H1 (cell line): Measurements from ENCODE around the gene RELCH.

Source experiments
- BRCA1 ChIP-seq: IDR thresholded peaks from 2 replicates; pipeline ENCODE4 v1.6.1; 2012; ENCODE audit warnings: low read depth, low read length, improper control_type of control experiment
- EP300 ChIP-seq, 2 experiments: IDR thresholded peaks; 1 replicate in 1 of 2; 2 replicates in 1 of 2; pipeline ENCODE4 v1.6.1; 2011 to 2012; ENCODE audit warnings: low read depth in 2 of 2, low read length in 2 of 2, mild to moderate bottlenecking in 2 of 2, borderline replicate concordance in 1 of 2, inconsistent platforms in 1 of 2, moderate library complexity in 1 of 2
- EZH2 ChIP-seq: fragments of 200-600 bp; sonication (generic); IDR thresholded peaks from 2 replicates; pipeline ENCODE4 v1.7.1; 2012; ENCODE audit warnings: low read depth, mild to moderate bottlenecking, moderate library complexity, low read length, inconsistent platforms; ENCODE audit not compliant: severe bottlenecking
- GABPA ChIP-seq: IDR thresholded peaks from 2 replicates; pipeline ENCODE4 v1.6.1; 2011; ENCODE audit warnings: mild to moderate bottlenecking, low read length, moderate library complexity, borderline replicate concordance; ENCODE audit not compliant: insufficient read depth
- JUND ChIP-seq: IDR thresholded peaks from 2 replicates; pipeline ENCODE4 v1.6.1; 2011; ENCODE audit warnings: mild to moderate bottlenecking, improper control_type of control experiment, low read length
- POLR2A ChIP-seq, 2 experiments: IDR thresholded peaks; 1 replicate in 1 of 2; 2 replicates in 1 of 2; pipeline ENCODE4 v1.6.1; 2011; ENCODE audit warnings: low read depth in 2 of 2, low read length in 2 of 2, mild to moderate bottlenecking in 2 of 2; ENCODE audit errors: control extremely low read depth in 1 of 2
- RFX5 ChIP-seq: IDR thresholded peaks from 2 replicates; pipeline ENCODE4 v1.6.1; 2011; ENCODE audit warnings: low read depth, low read length, improper control_type of control experiment, borderline replicate concordance
- SP1 ChIP-seq: IDR thresholded peaks from 2 replicates; pipeline ENCODE4 v1.6.1; 2011; ENCODE audit warnings: low read depth, low read length
- YY1 ChIP-seq: IDR thresholded peaks from 2 replicates; pipeline ENCODE4 v1.6.1; 2011; ENCODE audit warnings: low read depth, mild to moderate bottlenecking, low read length
- ZNF274 ChIP-seq: IDR thresholded peaks from 2 replicates; pipeline ENCODE4 v1.7.0; 2012; ENCODE audit warnings: low read length, borderline replicate concordance; ENCODE audit errors: extremely low read depth
- TF ChIP-seq, protein P1 (sequence below), 3 experiments: IDR thresholded peaks; 1 replicate in 2 of 3; 2 replicates in 1 of 3; pipeline versions ENCODE4 v1.5.1 to v1.6.1; 2011; ENCODE audit warnings: low read length in 3 of 3, mild to moderate bottlenecking in 3 of 3, inconsistent platforms in 2 of 3, low read depth in 1 of 3, moderate library complexity in 1 of 3; ENCODE audit not compliant: insufficient read depth in 1 of 3; ENCODE audit errors: control extremely low read depth in 1 of 3
- TF ChIP-seq, protein P2 (sequence below): IDR thresholded peaks from 2 replicates; pipeline ENCODE4 v1.6.1; 2011; ENCODE audit warnings: low read length, improper control_type of control experiment
- TF ChIP-seq, protein P3 (sequence below): IDR thresholded peaks from 2 replicates; pipeline ENCODE4 v1.6.1; 2012; ENCODE audit warnings: inconsistent platforms

DNA sequence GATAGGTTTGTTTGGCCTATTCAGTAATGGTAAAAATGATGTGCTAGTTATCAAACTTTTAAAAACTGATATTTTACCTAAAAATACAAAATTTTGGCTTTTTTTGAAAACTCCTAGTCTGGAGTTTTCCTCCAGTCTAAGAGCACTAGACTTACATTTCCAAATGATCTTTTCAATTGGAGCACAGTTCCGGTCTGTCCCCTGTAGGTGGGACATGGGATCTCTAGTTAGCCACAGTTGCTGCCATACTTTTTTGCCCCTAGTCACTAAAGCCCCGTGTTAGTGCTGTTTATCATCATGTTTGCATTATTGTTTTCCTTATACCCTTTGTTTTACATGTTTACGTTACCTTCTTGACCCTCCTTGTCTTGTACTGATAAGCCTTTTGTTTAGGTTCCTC, 52.4 kb downstream of the RELCH start:
- TF ChIP-seq, protein P1, sequence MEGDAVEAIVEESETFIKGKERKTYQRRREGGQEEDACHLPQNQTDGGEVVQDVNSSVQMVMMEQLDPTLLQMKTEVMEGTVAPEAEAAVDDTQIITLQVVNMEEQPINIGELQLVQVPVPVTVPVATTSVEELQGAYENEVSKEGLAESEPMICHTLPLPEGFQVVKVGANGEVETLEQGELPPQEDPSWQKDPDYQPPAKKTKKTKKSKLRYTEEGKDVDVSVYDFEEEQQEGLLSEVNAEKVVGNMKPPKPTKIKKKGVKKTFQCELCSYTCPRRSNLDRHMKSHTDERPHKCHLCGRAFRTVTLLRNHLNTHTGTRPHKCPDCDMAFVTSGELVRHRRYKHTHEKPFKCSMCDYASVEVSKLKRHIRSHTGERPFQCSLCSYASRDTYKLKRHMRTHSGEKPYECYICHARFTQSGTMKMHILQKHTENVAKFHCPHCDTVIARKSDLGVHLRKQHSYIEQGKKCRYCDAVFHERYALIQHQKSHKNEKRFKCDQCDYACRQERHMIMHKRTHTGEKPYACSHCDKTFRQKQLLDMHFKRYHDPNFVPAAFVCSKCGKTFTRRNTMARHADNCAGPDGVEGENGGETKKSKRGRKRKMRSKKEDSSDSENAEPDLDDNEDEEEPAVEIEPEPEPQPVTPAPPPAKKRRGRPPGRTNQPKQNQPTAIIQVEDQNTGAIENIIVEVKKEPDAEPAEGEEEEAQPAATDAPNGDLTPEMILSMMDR (IDR thresholded peaks at IDR 0.05; ENCODE audit: control extremely low read depth in 1 of 3, insufficient read depth in 1 of 3, low read depth in 1 of 3, low read length in 3 of 3): peak in 2 of 3 experiments; percentile 9 to 36; a peak in 1 of 4 replicates
- TF ChIP-seq EZH2 (no peak), EP300 (IDR thresholded peaks at IDR 0.05; ENCODE audit: borderline replicate concordance in 1 of 2, low read depth in 2 of 2, low read length in 2 of 2) (no peak), RFX5 (no peak), BRCA1 (no peak), YY1 (no peak), ZNF274 (no peak), GABPA (no peak), POLR2A (IDR thresholded peaks at IDR 0.05; ENCODE audit: control extremely low read depth in 1 of 2, low read depth in 2 of 2, low read length in 2 of 2) (no peak), SP1 (no peak), JUND (no peak)
- TF ChIP-seq, protein P2, sequence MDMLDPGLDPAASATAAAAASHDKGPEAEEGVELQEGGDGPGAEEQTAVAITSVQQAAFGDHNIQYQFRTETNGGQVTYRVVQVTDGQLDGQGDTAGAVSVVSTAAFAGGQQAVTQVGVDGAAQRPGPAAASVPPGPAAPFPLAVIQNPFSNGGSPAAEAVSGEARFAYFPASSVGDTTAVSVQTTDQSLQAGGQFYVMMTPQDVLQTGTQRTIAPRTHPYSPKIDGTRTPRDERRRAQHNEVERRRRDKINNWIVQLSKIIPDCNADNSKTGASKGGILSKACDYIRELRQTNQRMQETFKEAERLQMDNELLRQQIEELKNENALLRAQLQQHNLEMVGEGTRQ: no peak
- TF ChIP-seq, protein P3, sequence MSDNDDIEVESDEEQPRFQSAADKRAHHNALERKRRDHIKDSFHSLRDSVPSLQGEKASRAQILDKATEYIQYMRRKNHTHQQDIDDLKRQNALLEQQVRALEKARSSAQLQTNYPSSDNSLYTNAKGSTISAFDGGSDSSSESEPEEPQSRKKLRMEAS: no peak
